Hair follicle dermal papilla cell (primary cell): Measurements from ENCODE around the gene ZMYND11. TPM values are rescaled to one million over a fixed set of nuclear protein-coding genes. Genes with fewer than 3 reads are reported as not detected.

Experiments used
- small RNA-seq: library from RNA; depleted of rRNA; stranded (forward); fragments of <200 nt; gene quantifications from one replicate; pipeline ENCODE3, GENCODE V24; 2012
- total RNA-seq: library from RNA; depleted of rRNA; stranded (reverse); fragments of >200 nt; gene quantifications from 2 replicates; pipeline ENCODE4 v1.2.3, GENCODE V29; 2012

The ZMYND11 gene
- 54.8 and 57.6 TPM in 2 replicates for total RNA-seq

GRCh38 chr10:135132-135600, at the start of gene ZMYND11:
Gene ZMYND11 (plus strand): TSS chr10:135455. CDS start chr10:180013, 44,558 bp downstream.

Small RNAs within 50 kb of the gene (small RNA-seq; reads per million reads assigned to genes)
- gene RNA5SP297 (not detected), gene RNA5SP298 (0.22 reads per million)

Other genes with a start within 250 kb of the ZMYND11 start
- not detected in 2 replicates for gene TUBB8, start 86.2 kb upstream of the ZMYND11 start, total RNA-seq